Liver (tissue), 9 donors: ENCODE measurements around the gene CPZ. TPM values are rescaled to one million over a fixed set of nuclear protein-coding genes. Genes with fewer than 3 reads are reported as not detected.

Experiments
- DNase-seq: peaks from one replicate; pipeline ENCODE4 v3.0.0-alpha.2; 2017; ENCODE audit warnings: low spot score
- H3K27ac ChIP-seq, 2 donors: one replicate each; pipeline ENCODE4 v1.7.0; 2013; ENCODE audit warnings: inconsistent platforms in 2 of 2, low read length in 2 of 2, control low read depth in 1 of 2, low read depth in 1 of 2, mild to moderate bottlenecking in 1 of 2
- H3K27me3 ChIP-seq, 4 donors: one replicate each; pipeline versions ENCODE4 v1.6.1 to v1.7.0; 2013; ENCODE audit warnings: low read length in 3 of 4, inconsistent platforms in 1 of 4, mild to moderate bottlenecking in 1 of 4, moderate library complexity in 1 of 4; ENCODE audit not compliant: control insufficient read depth in 4 of 4, insufficient read depth in 4 of 4
- H3K36me3 ChIP-seq, 4 donors: one replicate each; pipeline versions ENCODE4 v1.6.1 to v1.7.0; 2013; ENCODE audit warnings: low read length in 3 of 4, mild to moderate bottlenecking in 3 of 4, low read depth in 1 of 4, moderate library complexity in 1 of 4; ENCODE audit not compliant: control insufficient read depth in 4 of 4, insufficient read depth in 3 of 4
- H3K4me1 ChIP-seq, 4 donors: one replicate each; pipeline versions ENCODE4 v1.6.1 to v1.7.0; 2013; ENCODE audit warnings: low read length in 3 of 4, mild to moderate bottlenecking in 3 of 4, moderate library complexity in 1 of 4; ENCODE audit not compliant: control insufficient read depth in 4 of 4, insufficient read depth in 4 of 4
- H3K4me3 ChIP-seq, 3 donors: one replicate each; pipeline versions ENCODE4 v1.6.1 to v1.7.0; 2013; ENCODE audit warnings: low read length in 3 of 3, control low read depth in 1 of 3, low read depth in 1 of 3, mild to moderate bottlenecking in 1 of 3
- H3K9ac ChIP-seq, 2 donors: one replicate each; pipeline ENCODE4 v1.7.0; 2013; ENCODE audit warnings: low read length in 2 of 2, mild to moderate bottlenecking in 2 of 2, moderate library complexity in 2 of 2, control low read depth in 1 of 2, low read depth in 1 of 2
- H3K9me3 ChIP-seq, 4 donors: one replicate each; pipeline versions ENCODE4 v1.6.1 to v1.7.0; 2013; ENCODE audit warnings: low read length in 3 of 4; ENCODE audit not compliant: control insufficient read depth in 4 of 4
- EGR1 ChIP-seq, 2 donors: IDR thresholded peaks; 2 replicates each; pipeline ENCODE4 v1.6.1; 2016 to 2018; ENCODE audit warnings: antibody characterized with exemption in 2 of 2, low read depth in 2 of 2
- FOXA1 ChIP-seq: IDR thresholded peaks from 2 replicates; pipeline ENCODE4 v1.6.1; 2016; ENCODE audit warnings: antibody characterized with exemption
- FOXA2 ChIP-seq: IDR thresholded peaks from 2 replicates; pipeline ENCODE4 v1.6.1; 2016; ENCODE audit warnings: antibody characterized with exemption
- GABPA ChIP-seq, 2 donors: IDR thresholded peaks in 1 of 2; conservative IDR thresholded peaks in 1 of 2; 2 replicates each; pipeline ENCODE4 v1.6.1; 2016; ENCODE audit warnings: antibody characterized with exemption in 2 of 2, mild to moderate bottlenecking in 1 of 2, moderate library complexity in 1 of 2
- HNF4A ChIP-seq, 2 donors: conservative IDR thresholded peaks; 2 replicates each; pipeline ENCODE4 v1.6.1; 2016; ENCODE audit warnings: antibody characterized with exemption in 2 of 2, mild to moderate bottlenecking in 2 of 2
- HNF4G ChIP-seq: IDR thresholded peaks from 2 replicates; pipeline ENCODE4 v1.6.1; 2016; ENCODE audit warnings: antibody characterized with exemption
- NR2F2 ChIP-seq: IDR thresholded peaks from 2 replicates; pipeline ENCODE4 v1.6.1; 2016; ENCODE audit warnings: antibody characterized with exemption
- RAD21 ChIP-seq, 2 donors: IDR thresholded peaks; 2 replicates each; pipeline ENCODE4 v1.6.1; 2016; ENCODE audit warnings: antibody characterized with exemption in 2 of 2, mild to moderate bottlenecking in 2 of 2
- RXRA ChIP-seq, 2 donors: IDR thresholded peaks; 2 replicates each; pipeline ENCODE4 v1.6.1; 2017 to 2018; ENCODE audit warnings: antibody characterized with exemption in 2 of 2, mild to moderate bottlenecking in 1 of 2
- SP1 ChIP-seq: IDR thresholded peaks from 2 replicates; pipeline ENCODE4 v1.6.1; 2018; ENCODE audit warnings: antibody characterized with exemption, mild to moderate bottlenecking
- TAF1 ChIP-seq: conservative IDR thresholded peaks from 2 replicates; pipeline ENCODE4 v1.6.1; 2016; ENCODE audit warnings: antibody characterized with exemption, mild to moderate bottlenecking
- YY1 ChIP-seq: IDR thresholded peaks from 2 replicates; pipeline ENCODE4 v1.6.1; 2016; ENCODE audit warnings: antibody characterized with exemption, mild to moderate bottlenecking
- WGBS: extraction: QIAGEN DNeasy Blood & Tissue Kit; methylation state at CpG from one replicate; pipeline ENCODE4 v1.1.7; 2013; 5-methylcytosine and 5-hydroxymethylcytosine counted together
- polyA plus RNA-seq, 2 donors: library from polyadenylated mRNA; stranded (reverse) in 1 of 2; unstranded in 1 of 2; fragments of 200-250 nt in 1 of 2; fragments of >200 nt in 1 of 2; fragmentation: Nextera tagmentation in 1 of 2; extraction: Ambion mirVana in 1 of 2; gene quantifications; one replicate each; pipeline versions ENCODE4 v1.2.1 to v1.2.3, GENCODE V29; 2013 to 2015
- total RNA-seq, 2 donors: library from RNA; depleted of rRNA; stranded (reverse); fragments of >200 nt; gene quantifications; one replicate each; pipeline ENCODE4 v1.2.3, GENCODE V29; 2014
- TF ChIP-seq, protein P1 (sequence below): fragments of 150-350 bp; IDR thresholded peaks from 2 replicates; pipeline ENCODE4 v1.5.1; 2017; ENCODE audit warnings: improper control_type of control experiment, low read depth, low read length; ENCODE audit not compliant: missing input control
- TF ChIP-seq, protein P2 (sequence below): IDR thresholded peaks from 2 replicates; pipeline ENCODE4 v1.6.1; 2016; ENCODE audit warnings: antibody characterized with exemption
- TF ChIP-seq, protein P3 (sequence below): IDR thresholded peaks from 2 replicates; pipeline ENCODE4 v1.6.1; 2016; ENCODE audit warnings: antibody characterized with exemption
- TF ChIP-seq, protein P4 (sequence below): IDR thresholded peaks from 2 replicates; pipeline ENCODE4 v1.6.1; 2016; ENCODE audit warnings: antibody characterized with exemption
- TF ChIP-seq, protein P5 (sequence below): IDR thresholded peaks from 2 replicates; pipeline ENCODE4 v1.6.1; 2016; ENCODE audit warnings: antibody characterized with exemption, mild to moderate bottlenecking
- donor health status: healthy.
- donor health status: healthy.
- donor health status: healthy.
- donor health status: healthy.
- donor health status: healthy.

CPZ gene
- total and polyA plus RNA-seq, 4 donors: 0.51 to 1.8 (median 1.4) TPM

DNA sequence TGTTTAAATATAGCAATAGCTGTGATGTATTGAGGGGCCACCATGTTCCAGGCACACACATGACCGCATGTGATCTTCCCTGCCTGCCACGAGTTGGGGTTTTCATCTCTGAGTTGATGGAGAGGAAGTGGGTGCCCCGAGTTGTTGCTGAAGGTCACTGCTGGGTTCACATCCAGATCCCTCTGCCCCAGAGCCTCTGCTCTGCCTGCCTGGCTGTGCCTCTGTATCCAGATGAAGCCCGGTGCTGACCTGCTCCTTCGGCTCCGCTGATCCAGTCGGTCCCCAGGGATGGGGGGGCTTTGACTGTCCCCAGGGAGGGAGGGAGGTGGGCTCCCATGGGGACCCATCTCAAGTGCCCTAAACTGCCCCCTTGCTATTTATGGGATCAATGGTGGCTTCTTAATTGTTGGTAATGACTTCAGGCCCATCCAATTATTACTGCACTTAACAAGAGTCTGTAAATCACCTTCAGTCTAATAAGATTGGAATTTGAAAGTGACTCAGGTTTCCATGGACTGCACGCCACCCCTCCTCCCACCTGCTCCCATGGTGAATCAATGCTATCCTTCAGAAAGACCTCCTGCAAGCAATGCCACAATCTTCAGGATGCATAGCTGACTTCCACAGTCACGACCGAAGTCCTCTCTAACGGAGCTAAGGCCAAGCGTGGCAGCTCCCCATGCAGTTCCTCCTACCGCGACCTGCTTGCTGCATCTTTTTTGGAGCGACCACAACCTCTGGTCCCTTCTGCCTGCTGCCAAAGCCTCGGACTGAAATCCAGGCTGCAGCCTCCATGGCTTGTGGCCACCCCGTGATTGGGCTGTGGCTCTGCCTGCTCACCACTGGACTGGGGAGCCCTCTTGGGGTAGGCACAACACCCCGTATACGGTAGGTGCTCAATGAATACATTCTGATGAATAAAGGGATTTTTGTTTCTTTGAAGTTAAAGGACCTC, 73.1 kb downstream of the CPZ start:
- TF ChIP-seq HNF4A (conservative IDR thresholded peaks at IDR 0.05): no peak
- 73% methylated on average over 19 of the region's 19 CpGs for WGBS
- Histone ChIP-seq H3K27me3 (no peaks in the 10 kb centered on the region), H3K27ac (no peak overlapping the region), H3K36me3 (no peaks in the 10 kb centered on the region), H3K9me3 (no peaks in the 10 kb centered on the region), H3K4me1 (no peaks in the 10 kb centered on the region), H3K4me3 (no peak overlapping the region), H3K9ac (no peak overlapping the region)
- DNase-seq: no peak

DNA sequence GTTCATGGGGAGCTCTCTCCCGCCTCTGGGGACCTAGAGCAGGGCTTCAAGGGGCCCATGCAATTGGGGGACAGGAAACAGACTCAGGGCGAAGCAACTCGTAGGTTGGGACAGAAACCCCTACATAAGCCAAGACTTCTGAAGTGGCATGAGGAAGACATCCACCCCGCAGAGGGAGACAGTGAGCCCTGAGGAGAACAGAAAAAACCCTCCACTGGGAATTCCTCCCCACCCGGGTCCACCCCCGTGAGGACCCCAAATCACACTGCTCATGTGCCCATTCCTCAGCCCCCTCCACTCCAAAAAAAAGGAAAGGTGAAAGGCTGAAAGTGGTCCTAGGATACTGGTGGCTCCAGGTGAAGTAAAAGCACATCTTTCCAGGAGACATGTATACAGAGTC, 74.0 kb downstream of the CPZ start:
- Histone ChIP-seq H3K36me3 (no peaks in the 10 kb centered on the region), H3K4me1 (no peaks in the 10 kb centered on the region), H3K4me3 (no peak overlapping the region), H3K27me3 (no peaks in the 10 kb centered on the region), H3K9me3 (no peaks in the 10 kb centered on the region), H3K9ac (no peak overlapping the region), H3K27ac (no peak overlapping the region)
- DNase-seq: no peak
- WGBS: 67% methylated on average over 6 of the region's 6 CpGs
- TF ChIP-seq HNF4G (no peak), GABPA (IDR thresholded peaks at IDR 0.05 in 1 of 2, conservative IDR thresholded peaks at IDR 0.05 in 1 of 2) (no peak), EGR1 (IDR thresholded peaks at IDR 0.05; ENCODE audit: low read depth in 2 of 2) (no peak), HNF4A (conservative IDR thresholded peaks at IDR 0.05) (no peak), SP1 (no peak), YY1 (no peak), TAF1 (no peak), NR2F2 (no peak), FOXA2 (no peak), RAD21 (IDR thresholded peaks at IDR 0.05) (no peak), FOXA1 (no peak), RXRA (IDR thresholded peaks at IDR 0.05) (no peak)
- TF ChIP-seq, protein P1, sequence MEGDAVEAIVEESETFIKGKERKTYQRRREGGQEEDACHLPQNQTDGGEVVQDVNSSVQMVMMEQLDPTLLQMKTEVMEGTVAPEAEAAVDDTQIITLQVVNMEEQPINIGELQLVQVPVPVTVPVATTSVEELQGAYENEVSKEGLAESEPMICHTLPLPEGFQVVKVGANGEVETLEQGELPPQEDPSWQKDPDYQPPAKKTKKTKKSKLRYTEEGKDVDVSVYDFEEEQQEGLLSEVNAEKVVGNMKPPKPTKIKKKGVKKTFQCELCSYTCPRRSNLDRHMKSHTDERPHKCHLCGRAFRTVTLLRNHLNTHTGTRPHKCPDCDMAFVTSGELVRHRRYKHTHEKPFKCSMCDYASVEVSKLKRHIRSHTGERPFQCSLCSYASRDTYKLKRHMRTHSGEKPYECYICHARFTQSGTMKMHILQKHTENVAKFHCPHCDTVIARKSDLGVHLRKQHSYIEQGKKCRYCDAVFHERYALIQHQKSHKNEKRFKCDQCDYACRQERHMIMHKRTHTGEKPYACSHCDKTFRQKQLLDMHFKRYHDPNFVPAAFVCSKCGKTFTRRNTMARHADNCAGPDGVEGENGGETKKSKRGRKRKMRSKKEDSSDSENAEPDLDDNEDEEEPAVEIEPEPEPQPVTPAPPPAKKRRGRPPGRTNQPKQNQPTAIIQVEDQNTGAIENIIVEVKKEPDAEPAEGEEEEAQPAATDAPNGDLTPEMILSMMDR: no peak
- TF ChIP-seq, protein P2, sequence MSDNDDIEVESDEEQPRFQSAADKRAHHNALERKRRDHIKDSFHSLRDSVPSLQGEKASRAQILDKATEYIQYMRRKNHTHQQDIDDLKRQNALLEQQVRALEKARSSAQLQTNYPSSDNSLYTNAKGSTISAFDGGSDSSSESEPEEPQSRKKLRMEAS: no peak
- TF ChIP-seq, protein P3, sequence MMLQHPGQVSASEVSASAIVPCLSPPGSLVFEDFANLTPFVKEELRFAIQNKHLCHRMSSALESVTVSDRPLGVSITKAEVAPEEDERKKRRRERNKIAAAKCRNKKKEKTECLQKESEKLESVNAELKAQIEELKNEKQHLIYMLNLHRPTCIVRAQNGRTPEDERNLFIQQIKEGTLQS: no peak
- TF ChIP-seq, protein P4, sequence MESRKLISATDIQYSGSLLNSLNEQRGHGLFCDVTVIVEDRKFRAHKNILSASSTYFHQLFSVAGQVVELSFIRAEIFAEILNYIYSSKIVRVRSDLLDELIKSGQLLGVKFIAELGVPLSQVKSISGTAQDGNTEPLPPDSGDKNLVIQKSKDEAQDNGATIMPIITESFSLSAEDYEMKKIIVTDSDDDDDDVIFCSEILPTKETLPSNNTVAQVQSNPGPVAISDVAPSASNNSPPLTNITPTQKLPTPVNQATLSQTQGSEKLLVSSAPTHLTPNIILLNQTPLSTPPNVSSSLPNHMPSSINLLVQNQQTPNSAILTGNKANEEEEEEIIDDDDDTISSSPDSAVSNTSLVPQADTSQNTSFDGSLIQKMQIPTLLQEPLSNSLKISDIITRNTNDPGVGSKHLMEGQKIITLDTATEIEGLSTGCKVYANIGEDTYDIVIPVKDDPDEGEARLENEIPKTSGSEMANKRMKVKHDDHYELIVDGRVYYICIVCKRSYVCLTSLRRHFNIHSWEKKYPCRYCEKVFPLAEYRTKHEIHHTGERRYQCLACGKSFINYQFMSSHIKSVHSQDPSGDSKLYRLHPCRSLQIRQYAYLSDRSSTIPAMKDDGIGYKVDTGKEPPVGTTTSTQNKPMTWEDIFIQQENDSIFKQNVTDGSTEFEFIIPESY: no peak
- TF ChIP-seq, protein P5, sequence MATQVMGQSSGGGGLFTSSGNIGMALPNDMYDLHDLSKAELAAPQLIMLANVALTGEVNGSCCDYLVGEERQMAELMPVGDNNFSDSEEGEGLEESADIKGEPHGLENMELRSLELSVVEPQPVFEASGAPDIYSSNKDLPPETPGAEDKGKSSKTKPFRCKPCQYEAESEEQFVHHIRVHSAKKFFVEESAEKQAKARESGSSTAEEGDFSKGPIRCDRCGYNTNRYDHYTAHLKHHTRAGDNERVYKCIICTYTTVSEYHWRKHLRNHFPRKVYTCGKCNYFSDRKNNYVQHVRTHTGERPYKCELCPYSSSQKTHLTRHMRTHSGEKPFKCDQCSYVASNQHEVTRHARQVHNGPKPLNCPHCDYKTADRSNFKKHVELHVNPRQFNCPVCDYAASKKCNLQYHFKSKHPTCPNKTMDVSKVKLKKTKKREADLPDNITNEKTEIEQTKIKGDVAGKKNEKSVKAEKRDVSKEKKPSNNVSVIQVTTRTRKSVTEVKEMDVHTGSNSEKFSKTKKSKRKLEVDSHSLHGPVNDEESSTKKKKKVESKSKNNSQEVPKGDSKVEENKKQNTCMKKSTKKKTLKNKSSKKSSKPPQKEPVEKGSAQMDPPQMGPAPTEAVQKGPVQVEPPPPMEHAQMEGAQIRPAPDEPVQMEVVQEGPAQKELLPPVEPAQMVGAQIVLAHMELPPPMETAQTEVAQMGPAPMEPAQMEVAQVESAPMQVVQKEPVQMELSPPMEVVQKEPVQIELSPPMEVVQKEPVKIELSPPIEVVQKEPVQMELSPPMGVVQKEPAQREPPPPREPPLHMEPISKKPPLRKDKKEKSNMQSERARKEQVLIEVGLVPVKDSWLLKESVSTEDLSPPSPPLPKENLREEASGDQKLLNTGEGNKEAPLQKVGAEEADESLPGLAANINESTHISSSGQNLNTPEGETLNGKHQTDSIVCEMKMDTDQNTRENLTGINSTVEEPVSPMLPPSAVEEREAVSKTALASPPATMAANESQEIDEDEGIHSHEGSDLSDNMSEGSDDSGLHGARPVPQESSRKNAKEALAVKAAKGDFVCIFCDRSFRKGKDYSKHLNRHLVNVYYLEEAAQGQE: no peak
